A549 (cell line): ENCODE measurements around the gene PPRC1. TPM values are rescaled to one million over a fixed set of nuclear protein-coding genes. Genes with fewer than 3 reads are reported as not detected.

Experiments
- ATAC-seq, 2 experiments: fragments of 200-7000 bp in 1 of 2; fragments of >200 bp in 1 of 2; cut with Nextera tagmentation in 1 of 2; cut with Tn5 transposase in 1 of 2; 3 replicates each; pipeline versions ENCODE4 v1.8.0 to v1.9.1; 2018 to 2020; ENCODE audit warnings: mild to moderate bottlenecking in 1 of 2, moderate library complexity in 1 of 2
- CTCF ChIA-PET: fragments of 300-600 bp; sonication (Branson Sonifier 250); formaldehyde crosslinking; extraction: SDS; loops from one replicate; lab custom pipeline; 2021; ENCODE audit warnings: antibody characterized with exemption, inconsistent platforms; lab: Yijun Ruan, JAX
- POLR2A ChIA-PET: fragments of 350-600 bp; formaldehyde crosslinking; extraction: SDS; loops from one replicate; lab custom pipeline; 2021; ENCODE audit warnings: antibody characterized with exemption, inconsistent platforms; lab: Yijun Ruan, JAX
- DNase-seq, 2 experiments: peaks; one replicate each; pipeline versions ENCODE4 v3.0.0 to v3.0.0-alpha.2; 2011 to 2016; ENCODE audit warnings: low read depth in 1 of 2, low spot score in 1 of 2
- FAIRE-seq: peaks from 2 replicates; lab custom pipeline; 2011; peaks lifted over from hg19 to GRCh38; lab: Jason Lieb, UNC
- H3K27ac ChIP-seq, 2 experiments: fragments of >200 bp; sonication (Bioruptor Twin); formaldehyde crosslinking; 3 replicates each; pipeline ENCODE4 v1.5.1; 2016 to 2017
- H3K4me1 ChIP-seq: fragments of >200 bp; sonication (Bioruptor Twin); formaldehyde crosslinking; 3 replicates; pipeline ENCODE4 v1.6.1; 2016
- H3K4me2 ChIP-seq: fragments of >200 bp; sonication (Bioruptor Twin); formaldehyde crosslinking; 3 replicates; pipeline ENCODE4 v1.6.1; 2016
- H3K4me3 ChIP-seq: fragments of >200 bp; sonication (Bioruptor Twin); formaldehyde crosslinking; 3 replicates; pipeline ENCODE4 v1.5.1; 2016
- H3K9me3 ChIP-seq: fragments of >200 bp; sonication (Bioruptor Twin); formaldehyde crosslinking; 3 replicates; pipeline ENCODE4 v1.6.1; 2016
- BHLHE40 ChIP-seq: IDR thresholded peaks from 2 replicates; pipeline ENCODE4 v1.6.1; 2012; ENCODE audit warnings: low read depth, low read length, inconsistent platforms
- CEBPB ChIP-seq, 2 experiments: fragments of >200 bp in 1 of 2; sonication (Bioruptor Twin) in 1 of 2; formaldehyde crosslinking in 1 of 2; IDR thresholded peaks; 2 replicates each; pipeline ENCODE4 v1.6.1; 2012 to 2016
- EP300 ChIP-seq, 2 experiments: fragments of >200 bp; sonication (Bioruptor Twin); formaldehyde crosslinking; IDR thresholded peaks; 2 replicates in 1 of 2; 3 replicates in 1 of 2; pipeline ENCODE4 v1.6.1; 2016 to 2017
- FOSL2 ChIP-seq, 2 experiments: fragments of 450-650 bp in 1 of 2; fragments of >200 bp in 1 of 2; sonication (Bioruptor Twin) in 1 of 2; formaldehyde crosslinking; IDR thresholded peaks; 2 replicates each; pipeline versions ENCODE4 v1.5.0 to v1.6.1; 2016 to 2020; ENCODE audit warnings: mild to moderate bottlenecking in 1 of 2, moderate library complexity in 1 of 2
- FOXS1 ChIP-seq: fragments of 250-450 bp; sonication (Bioruptor Pico); IDR thresholded peaks from 2 replicates; pipeline ENCODE4 v1.5.0; 2020; ENCODE audit warnings: mild to moderate bottlenecking, moderate library complexity
- HMGXB4 ChIP-seq: fragments of 250-450 bp; sonication (Bioruptor Pico); IDR thresholded peaks from 2 replicates; pipeline ENCODE4 v1.5.0; 2021; ENCODE audit warnings: mild to moderate bottlenecking, moderate library complexity, borderline replicate concordance
- NR3C1 ChIP-seq: fragments of >200 bp; sonication (Bioruptor Twin); formaldehyde crosslinking; IDR thresholded peaks from 3 replicates; pipeline ENCODE4 v1.6.1; 2017
- POLR2AphosphoS2 ChIP-seq: conservative IDR thresholded peaks from 2 replicates; pipeline ENCODE4 v1.6.1; 2012; ENCODE audit warnings: low read length, improper control_type of control experiment, inconsistent platforms
- RFX5 ChIP-seq: fragments of 450-650 bp; IDR thresholded peaks from 2 replicates; pipeline ENCODE4 v1.7.1; 2014; ENCODE audit warnings: antibody characterized with exemption, mild to moderate bottlenecking, moderate library complexity
- SREBF2 ChIP-seq: fragments of 450-650 bp; IDR thresholded peaks from 2 replicates; pipeline ENCODE4 v1.6.1; 2014; ENCODE audit warnings: mild to moderate bottlenecking, moderate library complexity
- USF2 ChIP-seq: fragments of 450-650 bp; IDR thresholded peaks from 2 replicates; pipeline ENCODE4 v1.6.1; 2014; ENCODE audit warnings: antibody characterized with exemption
- ZNF302 ChIP-seq: fragments of 250-450 bp; sonication (Bioruptor Pico); IDR thresholded peaks from 2 replicates; pipeline ENCODE4 v1.9.0; 2021; ENCODE audit warnings: inconsistent platforms, mild to moderate bottlenecking, moderate library complexity
- WGBS: methylation state at CpG from one replicate; pipeline ENCODE4 v1.1.6; 2017; ENCODE audit errors: missing lambda C conversion rate; 5-methylcytosine and 5-hydroxymethylcytosine counted together
- polyA plus RNA-seq, 4 experiments: library from polyadenylated mRNA; depleted of rRNA in 3 of 4; stranded (reverse); fragments of >200 nt; fragmentation: RNase III in 1 of 4; extraction: RNeasy Plus Mini Kit Qiagen cat#74134 plus additional on column Dnase treatment in 1 of 4; gene quantifications; 2 replicates in 3 of 4; 3 replicates in 1 of 4; pipeline ENCODE4 v1.2.3, GENCODE V29; 2011 to 2017
- TF ChIP-seq, protein P1 (sequence below): fragments of >200 bp; sonication (Bioruptor Twin); formaldehyde crosslinking; IDR thresholded peaks from 3 replicates; pipeline ENCODE4 v1.5.1; 2016
- TF ChIP-seq, protein P2 (sequence below): IDR thresholded peaks from 2 replicates; pipeline ENCODE4 v1.6.1; 2012; ENCODE audit warnings: low read depth, borderline replicate concordance

PPRC1 gene
- polyA plus RNA-seq, 2 of the 4 experiments (the other 2 are of a cell fraction), result 27.0 to 44.1 TPM

DNA sequence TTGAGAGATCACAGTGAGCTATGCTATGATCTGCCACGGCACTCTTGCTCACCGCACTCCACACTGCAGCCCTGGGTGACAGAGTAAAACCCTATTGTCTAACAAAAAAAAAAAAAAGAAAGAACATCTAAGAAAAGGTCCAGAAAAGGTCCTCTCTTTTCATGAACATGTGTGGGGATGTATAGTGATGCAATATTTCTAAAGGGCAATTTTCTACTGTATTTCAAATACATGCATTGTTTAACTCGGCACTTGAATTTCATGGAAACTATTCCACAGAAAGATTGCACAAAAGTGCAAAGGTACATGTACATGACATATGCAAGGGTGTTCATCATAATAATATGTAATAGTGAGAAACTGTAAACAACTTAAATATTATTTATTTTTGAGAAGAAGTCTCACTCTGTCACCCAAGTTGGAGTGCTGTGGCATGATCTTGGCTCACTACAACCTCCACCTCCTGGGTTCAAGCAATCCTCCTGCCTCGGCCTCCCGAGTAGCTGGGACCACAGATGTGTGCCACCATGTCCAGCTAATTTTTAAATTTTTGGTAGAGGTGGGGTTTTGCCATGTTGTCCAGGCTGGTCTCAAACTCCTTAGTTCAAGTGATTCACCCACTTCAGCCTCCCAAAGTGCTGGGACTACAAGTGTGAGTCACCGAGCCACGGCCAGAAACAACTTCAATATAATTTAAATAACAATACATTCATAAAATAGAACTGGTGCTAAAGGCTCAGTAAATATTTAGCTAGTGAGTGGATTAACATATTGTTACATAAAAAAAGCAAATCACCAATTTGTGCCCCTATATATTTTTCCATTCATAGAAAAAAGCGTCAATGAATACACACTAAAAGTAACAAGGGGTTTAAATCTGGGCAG, 1.3 kb upstream of the PPRC1 start:
- no peak for FAIRE-seq
- ATAC-seq, result no peak
- no peak for DNase-seq
- 67% methylated on average over 8 of the region's 8 CpGs for WGBS
- Histone ChIP-seq H3K4me1 (peaks cover 40% of the 10 kb centered on the region), H3K27ac (peak overlapping the region; percentile 38 to 99; a peak in 2 of 6 replicates), H3K4me3 (no peak overlapping the region), H3K9me3 (no peaks in the 10 kb centered on the region), H3K4me2 (peak overlapping the region; percentile 61)
- TF ChIP-seq ZNF302 (CRISPR knock-in tag) (no peak), POLR2AphosphoS2 (no peak), EP300 (IDR thresholded peaks at IDR 0.05) (no peak), FOSL2 (IDR thresholded peaks at IDR 0.05) (no peak), FOSL2 (CRISPR knock-in tag; IDR thresholded peaks at IDR 0.05) (peak; percentile 40; the same call in 1 of the 2 replicates), NR3C1 (no peak), CEBPB (IDR thresholded peaks at IDR 0.05) (no peak), USF2 (no peak), RFX5 (no peak)
- TF ChIP-seq, protein P1, sequence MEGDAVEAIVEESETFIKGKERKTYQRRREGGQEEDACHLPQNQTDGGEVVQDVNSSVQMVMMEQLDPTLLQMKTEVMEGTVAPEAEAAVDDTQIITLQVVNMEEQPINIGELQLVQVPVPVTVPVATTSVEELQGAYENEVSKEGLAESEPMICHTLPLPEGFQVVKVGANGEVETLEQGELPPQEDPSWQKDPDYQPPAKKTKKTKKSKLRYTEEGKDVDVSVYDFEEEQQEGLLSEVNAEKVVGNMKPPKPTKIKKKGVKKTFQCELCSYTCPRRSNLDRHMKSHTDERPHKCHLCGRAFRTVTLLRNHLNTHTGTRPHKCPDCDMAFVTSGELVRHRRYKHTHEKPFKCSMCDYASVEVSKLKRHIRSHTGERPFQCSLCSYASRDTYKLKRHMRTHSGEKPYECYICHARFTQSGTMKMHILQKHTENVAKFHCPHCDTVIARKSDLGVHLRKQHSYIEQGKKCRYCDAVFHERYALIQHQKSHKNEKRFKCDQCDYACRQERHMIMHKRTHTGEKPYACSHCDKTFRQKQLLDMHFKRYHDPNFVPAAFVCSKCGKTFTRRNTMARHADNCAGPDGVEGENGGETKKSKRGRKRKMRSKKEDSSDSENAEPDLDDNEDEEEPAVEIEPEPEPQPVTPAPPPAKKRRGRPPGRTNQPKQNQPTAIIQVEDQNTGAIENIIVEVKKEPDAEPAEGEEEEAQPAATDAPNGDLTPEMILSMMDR, result no peak
- ChIA-PET CTCF (interaction anchor here (0.6 to 3.0 kb wide), 22 partner anchors 9 to 453 kb away, joined by 3 to 45 read pairs (median 4); partner anchors contain the start of genes LDB1 and NOLC1), POLR2A (interaction anchor here (1.4 kb wide), 1 partner anchor 17 kb away, joined by 8 read pairs; no protein-coding TSS in a partner anchor)

- ChIA-PET CTCF (interaction anchor here (0.6 to 3.0 kb wide), 20 partner anchors 8 to 452 kb away, joined by 3 to 45 read pairs (median 4); partner anchors contain the start of genes LDB1 and NOLC1), POLR2A (interaction anchor here (1.4 kb wide), 1 partner anchor 17 kb away, joined by 8 read pairs; no protein-coding TSS in a partner anchor)
- peak overlapping the region; percentile 98 to 99 for H3K27ac ChIP-seq
- 26% methylated on average over 8 of the region's 8 CpGs for WGBS
- peak overlapping the region; percentile 61 for H3K4me2 ChIP-seq
- no peaks in the 10 kb centered on the region for H3K9me3 ChIP-seq
- ATAC-seq, result no peak
- no peak for FAIRE-seq
- H3K4me1 ChIP-seq, result peaks cover 44% of the 10 kb centered on the region
- H3K4me3 ChIP-seq, result peak overlapping the region; percentile 92
- no peak for TF ChIP-seq HMGXB4 (CRISPR knock-in tag)
- no peak for TF ChIP-seq FOXS1
- TF ChIP-seq, protein P2, sequence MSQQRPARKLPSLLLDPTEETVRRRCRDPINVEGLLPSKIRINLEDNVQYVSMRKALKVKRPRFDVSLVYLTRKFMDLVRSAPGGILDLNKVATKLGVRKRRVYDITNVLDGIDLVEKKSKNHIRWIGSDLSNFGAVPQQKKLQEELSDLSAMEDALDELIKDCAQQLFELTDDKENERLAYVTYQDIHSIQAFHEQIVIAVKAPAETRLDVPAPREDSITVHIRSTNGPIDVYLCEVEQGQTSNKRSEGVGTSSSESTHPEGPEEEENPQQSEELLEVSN, result no peak; the same call in 1 of the 2 replicates
- TF ChIP-seq SREBF2, result no peak
- TF ChIP-seq BHLHE40, result no peak
- DNase-seq, result no peak
These were observed 662 bp upstream of the PPRC1 start for GRCh38 chr10:102132193-102132562.
